NOMO-1 treated with DMSO at 0.1 percent for 48 hours (cell line): ENCODE results near the gene DIS3L2.
"Not testable (repeated sequence)": the region's sequence is repeated elsewhere in the genome, so short reads cannot be mapped to it uniquely, and the experiment has no call there.

Source experiments
- DNase-seq: peaks from one replicate; lab custom pipeline; 2025; ENCODE audit not compliant: unreplicated experiment; lab: John Stamatoyannopoulos, UW

Gene DIS3L2

DNA sequence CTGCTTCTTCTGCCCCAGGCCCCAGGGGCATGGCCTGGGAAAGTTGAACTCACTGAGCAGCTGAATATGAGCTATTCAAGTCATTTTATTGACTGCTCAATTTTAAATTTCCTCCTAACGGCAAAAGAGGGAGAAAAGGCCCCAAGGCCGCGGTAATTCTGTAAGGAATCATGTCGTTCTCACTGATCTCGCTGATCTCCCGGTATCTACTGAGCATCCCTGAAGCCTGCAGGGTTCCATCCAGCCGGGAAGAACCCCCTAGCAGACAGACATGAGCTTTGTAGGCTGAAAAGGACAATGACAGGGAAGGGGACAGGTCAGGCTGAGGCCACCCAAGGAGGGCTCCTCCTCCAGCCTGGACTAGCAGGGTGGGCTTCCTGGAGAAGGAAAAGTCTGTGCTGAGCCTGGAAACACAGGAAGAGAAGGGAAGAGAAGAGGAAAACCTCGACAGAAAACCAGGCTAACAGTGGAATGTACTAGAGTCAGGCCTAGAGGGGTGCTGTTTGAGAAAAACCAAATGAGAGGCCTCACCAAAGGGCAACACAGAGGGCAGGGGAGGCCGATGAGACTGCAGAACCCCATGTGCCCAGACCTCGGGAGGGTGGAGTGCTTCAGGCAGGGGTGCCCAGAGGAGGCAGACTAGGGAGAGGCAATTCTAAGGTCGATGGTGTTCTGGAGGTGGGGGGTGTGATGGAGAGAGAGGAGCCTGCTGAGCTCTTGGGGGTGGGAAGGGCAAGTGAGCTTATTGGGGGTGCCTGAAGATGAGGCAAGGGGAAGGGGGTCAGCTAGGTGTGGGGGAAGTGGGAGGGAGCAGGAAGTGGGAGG is 32.4 kb upstream of the DIS3L2 start:
- no peak for DNase-seq

DNA sequence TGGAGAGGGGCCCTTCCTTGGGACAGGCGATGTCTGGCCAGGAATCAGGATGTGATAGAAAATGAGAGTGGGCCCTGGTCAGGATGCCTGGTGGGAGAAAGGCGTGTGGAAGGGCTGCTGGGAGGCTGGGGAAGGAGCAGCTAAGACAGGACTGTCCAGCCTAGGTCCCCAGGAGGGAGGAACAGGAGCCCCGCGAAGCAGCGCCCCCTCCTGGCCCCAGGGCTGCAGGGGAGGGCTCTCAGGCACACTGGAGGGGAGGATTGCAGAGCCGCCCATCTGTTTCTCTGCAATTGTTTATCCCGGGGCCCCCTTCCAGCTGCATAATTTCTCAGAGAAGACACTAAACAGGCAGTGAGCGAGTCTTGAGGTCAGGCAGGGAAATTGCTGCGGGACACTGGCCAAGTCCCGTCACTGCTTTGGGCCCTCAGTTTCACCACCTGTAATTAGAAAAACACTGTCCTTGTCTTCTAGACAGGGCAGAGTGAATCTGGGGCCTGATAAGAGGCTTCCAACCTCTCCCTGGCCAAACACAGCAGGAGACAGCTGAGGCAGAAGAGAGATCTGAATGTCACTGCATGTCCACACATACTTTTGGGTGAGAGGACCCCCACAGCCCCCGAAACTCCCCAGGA is 31.4 kb upstream of the DIS3L2 start:
- no peak for DNase-seq

DNA sequence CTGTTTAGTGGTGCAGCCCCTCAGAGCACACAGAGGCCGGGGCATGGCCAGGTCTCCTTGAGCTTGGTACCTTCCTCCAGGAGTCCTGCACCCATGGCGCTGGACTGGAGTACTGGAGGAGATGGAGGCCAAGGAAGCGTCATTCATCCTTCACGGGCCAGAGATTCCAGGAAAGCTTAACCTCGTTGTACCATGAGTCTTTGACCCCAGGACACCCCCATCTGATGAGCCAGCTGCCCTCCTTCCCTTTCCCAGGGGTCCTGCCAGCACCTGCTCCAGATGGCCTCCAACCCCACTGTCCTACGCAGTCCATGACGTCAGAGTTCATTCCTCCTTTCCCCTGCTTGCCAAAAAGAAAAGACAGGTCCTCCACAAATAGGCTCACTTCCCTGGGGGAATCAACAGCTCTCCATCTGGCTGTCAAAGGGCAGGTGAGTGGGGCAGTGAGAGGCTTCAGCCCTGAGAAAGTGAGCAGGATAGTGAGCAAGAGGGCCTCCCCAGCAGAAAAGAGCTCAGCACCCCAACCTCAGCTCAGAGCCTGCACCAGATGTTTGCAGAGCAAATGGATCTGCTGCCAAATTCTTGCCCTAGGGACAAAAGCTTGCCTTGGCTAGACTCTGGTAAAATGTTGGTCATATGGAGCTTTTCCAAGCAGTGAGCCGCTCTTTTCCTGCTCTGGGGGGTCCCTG is 30.8 kb upstream of the DIS3L2 start:
- no peak for DNase-seq

DNA sequence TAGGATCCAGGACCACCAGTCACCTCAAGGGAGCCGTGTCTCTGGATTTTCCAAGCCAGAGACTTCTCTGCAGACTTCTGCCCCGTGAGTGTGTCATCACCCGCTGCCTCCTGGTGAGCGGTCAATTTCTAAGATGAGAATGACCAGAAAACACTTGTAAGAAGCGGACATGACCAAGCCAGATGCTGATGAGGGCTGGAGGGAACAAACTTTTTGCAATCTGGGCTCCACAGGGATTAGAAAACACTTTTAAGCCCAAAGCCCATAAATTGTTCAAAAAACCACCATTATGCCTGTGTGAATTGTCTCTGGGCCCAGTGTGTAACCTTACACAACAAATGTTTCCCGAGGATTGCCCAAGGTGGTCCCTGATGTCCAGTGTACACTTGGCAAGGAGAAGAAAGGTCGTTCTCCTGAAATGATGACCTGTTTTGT is 30.0 kb upstream of the DIS3L2 start:
- no peak for DNase-seq

DNA sequence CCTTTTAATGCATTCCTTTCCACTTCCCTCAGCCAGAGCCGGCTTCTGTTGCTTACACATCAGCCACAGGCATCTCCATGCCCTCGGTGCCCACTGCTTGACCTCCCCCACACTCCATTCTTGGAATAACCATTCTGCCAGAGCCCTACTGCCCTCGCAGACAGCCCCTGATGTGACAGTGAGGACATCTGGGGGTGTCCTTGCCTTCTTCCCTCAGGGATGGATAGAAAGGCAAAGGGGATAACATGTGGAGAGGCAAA is 28.9 kb upstream of the DIS3L2 start:
- DNase-seq, result no peak

DNA sequence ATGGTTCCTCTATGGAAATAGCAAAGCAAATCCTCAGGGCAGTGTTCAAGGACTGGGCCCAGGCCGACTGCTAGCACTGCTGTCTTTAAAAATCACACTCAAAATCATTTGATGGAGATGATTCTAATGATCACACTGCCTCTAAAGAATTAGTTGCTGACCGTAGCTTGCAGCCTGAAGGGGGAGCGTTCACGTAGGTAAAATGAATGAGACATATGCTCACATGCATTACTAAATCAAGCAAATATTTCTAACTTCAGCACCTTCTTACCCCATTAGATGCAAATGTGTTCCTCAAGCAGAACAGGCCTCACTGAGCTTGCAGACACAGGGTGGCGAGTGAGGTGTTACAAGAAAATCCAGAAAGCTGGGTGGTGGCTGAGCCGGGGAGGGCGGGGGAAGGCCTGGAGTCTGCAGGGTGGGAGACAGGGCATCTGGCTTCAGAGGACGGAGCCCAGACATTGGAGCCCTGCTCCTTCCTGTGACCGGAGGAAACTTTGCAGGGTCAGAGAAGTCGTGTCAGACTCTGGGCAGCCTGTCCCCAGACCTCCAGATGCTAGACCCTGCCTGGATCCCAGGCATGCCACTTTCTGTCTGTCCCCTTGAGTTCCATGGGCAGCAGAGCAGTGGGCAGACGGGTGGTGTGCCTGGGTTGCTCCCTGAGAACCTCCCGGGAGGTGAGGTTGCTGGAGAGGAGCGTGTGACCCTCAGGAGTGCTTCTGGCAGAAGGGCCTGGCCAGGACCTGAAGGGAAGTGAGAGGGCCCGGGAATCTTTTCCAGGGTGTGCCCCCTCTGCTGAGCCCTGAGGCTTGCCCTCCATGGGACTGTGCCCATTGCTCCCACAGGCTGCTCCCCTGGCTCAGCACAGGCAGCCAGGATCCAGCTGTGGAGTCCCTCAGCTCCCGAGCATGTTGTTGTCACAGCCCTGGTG is 28.3 kb upstream of the DIS3L2 start:
- DNase-seq, result no peak

DNA sequence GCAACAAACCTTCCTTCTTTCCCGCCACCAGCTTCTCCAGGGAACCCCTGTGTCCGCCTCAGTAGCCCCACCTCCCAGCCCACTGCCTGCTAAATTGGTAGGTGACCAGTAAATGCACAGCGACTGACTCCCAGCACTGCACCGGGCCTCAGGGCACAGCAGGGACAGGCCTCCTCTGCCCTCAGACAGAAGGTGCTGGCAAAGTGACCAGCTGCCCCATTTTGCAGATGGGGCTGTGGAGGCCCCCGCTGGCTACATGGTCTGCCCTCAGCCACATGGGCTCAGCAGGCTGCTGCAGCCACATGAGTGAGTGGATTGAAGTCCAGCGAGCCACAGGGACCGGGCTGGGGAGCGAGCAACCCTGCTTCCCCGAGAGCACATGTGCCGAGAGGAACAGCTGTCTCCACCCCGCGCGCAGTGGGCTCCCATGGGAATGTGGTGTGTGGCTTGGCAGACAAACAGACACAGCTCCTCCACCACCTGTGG is 27.6 kb upstream of the DIS3L2 start:
- no peak for DNase-seq

DNA sequence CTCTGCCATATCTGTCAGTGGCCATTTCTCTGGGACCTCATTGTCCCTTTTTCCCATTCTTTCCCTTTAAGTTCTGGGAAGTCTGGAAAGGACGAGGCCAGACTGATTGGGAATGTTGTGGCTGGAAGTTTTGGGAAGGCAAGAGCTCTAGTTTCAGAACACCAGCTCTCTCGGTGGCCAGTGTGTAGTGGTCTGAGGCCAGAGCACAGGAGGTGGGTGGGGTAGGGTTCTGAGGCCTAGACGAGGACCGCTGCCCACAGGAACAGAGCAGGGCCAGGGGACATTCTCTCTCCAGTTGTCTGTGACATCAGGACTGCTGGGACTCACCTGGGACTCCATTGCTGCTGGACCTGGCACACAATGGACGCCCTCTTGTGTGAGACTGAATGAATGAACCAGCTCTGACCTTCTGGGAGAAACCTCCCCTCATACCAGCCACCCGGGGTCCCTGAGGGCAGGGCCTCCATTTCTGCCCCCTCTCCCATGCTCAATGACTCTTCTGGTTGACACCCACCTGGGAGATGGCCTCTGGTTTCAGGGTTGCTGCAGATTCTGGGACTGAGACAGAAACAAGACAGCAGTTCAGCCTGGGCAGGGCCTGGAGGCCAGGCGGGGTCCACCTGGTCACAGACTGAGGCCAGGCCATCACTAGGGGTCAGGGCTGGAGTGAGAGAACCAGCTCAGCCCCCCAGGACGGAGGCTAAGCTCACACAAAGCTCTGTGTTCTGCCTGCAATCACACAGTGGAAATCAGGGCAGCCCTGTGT is 26.9 kb upstream of the DIS3L2 start:
- DNase-seq, result no peak

DNA sequence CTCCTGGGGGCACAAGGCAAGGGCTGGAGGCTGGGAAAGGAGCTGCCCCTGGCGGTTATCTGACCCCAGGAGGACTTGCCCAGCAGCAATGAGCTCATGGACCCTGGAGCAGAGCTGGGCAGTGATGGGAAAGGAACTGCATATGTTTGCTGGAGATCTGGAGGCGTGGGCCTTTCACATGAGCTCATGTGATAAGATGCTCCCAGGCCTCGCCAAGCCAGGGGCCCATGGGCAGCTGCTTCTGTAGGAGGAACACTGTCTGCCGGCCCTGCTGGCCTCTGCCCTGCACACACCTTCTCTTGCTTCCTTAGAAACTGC is 26.3 kb upstream of the DIS3L2 start:
- DNase-seq, result no peak

DNA sequence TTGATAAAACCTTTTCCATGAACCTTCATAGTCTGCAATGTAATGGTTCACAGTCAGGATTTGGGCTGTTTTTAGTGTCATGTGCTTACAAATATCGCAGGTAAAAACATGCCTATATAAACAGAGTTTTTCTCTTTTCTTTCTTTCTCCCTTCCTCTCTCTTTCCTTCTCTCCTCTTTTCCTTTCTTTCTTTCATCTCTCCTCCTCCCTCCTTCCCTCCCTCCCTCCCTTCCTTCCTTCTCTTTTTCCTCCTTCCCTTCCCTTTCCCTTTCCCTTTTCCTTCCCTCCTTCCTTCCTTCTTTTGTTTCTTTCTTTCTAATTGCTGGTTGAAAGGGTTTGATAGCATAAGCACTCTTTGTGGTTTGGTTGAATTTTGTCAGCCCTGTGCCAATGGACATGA is 25.7 kb upstream of the DIS3L2 start:
- no peak for DNase-seq

DNA sequence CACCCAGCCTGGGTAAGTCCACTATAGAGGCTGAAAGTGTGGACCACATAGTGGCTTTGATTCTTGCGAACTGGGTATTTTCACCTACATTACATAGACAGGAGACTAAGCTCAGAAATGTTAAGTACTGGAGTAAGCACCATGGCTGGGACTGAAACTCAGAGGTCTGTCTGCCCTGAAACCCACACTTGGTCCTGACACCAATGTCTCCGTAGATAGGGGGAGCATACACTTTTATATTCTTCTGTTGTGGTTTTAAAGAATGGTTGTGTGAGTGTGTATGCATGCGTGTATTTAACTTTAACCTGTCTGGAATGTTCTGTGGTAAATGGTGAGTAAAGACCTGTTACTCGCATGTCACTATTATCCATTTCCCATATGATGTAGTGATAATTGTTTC is 25.0 kb upstream of the DIS3L2 start:
- DNase-seq, result no peak

DNA sequence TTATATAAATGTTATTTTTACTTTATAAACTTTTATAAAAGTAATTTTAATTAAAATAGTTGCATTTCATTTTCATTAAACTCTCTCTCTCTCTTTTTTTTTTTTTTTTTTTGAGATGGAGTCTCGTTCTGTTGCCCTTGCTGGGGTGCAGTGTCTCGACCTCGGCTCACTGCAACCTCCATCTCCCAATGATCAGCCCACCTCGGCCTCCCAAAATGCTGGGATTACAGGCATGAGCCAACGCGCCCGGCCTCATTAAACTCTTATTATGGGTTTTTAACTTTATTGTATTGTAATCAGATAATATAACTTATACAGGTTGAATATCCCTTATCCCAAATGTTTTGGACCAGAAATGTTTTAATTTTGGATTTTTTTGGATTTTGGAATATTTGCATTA is 24.5 kb upstream of the DIS3L2 start:
- DNase-seq, result no peak

DNA sequence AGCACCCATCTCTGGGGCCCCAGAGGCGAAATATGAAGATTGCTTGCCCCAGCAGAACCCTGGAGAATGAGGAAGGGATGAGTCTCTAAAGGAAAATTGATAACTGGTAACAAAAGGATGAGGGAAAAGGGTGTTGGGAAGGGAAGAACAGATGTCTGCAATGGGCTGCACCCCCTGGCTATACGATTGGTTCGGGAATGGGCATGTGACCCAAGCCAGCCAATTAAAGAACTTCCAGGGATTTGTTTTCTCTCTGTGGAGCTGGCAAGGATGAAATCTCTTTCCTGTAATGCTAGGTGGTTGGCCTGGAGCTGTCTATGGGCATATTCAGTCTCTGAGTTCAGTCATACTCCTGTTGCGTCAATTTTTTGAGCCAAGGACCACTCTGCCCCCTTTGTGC is 22.5 kb upstream of the DIS3L2 start:
- DNase-seq, result no peak

DNA sequence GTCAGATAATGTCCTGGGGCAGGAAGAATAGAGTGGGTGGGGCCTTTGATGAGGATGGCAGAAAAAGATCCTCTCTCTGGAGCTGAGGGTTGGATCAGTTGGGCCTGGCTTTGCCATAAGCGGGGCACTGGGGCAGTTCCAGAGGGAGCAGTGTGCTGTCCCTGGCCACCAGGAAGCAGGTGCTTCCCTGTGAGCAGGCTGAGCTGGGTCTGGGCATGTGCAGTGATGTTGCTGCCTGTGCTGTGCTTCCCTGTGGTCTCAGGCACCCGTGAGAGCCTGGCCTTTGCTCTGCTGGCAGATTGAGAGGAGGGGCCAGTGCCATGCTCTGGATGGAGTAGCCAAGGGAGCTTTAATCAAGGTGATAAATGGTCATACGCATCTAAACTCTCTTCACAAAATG is 20.7 kb upstream of the DIS3L2 start:
- DNase-seq, result no peak

DNA sequence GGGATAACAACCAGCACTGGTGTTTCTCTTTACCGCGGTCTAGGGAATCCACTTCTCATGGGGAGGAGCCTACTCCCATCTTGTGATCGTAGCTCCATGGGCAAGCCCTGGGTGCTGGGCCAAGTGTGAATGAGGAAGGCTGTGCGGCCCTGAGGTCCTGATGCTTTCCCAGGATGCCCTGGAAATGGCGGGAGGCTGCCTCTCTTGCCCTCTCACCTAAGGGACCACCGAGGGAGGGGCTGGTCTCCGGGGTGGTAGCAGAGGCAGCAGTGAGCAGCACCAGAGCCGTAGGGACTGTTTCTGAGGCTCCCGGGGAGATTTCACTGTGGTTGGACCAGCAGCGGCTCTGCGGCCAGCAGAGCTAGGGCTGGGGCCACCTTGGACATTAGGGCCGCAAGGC is 19.8 kb upstream of the DIS3L2 start:
- no peak for DNase-seq

DNA sequence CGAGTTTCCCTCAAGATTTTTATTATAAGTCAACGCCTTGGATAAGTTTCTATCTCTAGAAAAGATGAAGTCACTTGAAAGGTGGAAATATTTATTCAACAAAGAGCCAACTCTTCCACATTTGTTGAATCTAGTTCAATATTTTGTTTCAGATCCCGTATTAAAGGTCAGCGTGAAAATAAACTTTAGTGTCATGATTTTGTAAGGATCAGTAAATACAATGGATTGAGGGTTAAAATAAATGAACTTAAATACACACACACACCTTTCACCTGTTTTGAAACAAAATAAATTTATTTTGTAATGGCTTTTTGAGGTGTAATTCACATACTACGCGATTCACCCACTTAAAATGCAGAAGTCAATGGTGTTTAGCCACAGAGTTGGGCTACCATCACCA is 19.3 kb upstream of the DIS3L2 start:
- no peak for DNase-seq

DNA sequence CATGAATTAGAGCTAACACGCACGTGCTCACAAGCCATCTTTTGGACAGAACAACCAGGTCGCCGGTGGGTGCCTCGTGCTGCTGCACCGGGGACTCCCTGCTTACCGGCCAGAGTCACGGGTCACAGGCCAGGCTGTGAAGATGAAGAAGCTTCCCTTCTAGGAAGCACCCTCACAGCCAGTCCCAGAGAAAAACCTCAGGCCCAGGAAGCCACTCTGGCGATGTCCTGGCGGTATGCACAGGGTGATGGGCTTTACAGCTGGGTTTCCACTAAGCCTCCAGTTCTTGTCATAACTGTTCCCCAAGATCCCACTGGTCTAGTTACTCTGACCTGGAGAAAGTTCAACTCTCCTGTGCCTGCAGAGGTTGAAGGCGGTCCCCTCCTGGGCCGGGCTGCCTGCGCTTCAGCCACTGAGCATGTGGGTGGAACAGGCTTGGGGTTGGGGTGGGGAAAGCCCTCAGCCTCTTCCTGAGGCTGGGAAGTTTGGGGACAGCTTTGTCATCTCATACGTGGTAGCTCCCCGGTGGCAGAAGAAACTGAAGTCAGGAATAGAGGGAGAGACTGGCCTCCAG is 15.2 kb upstream of the DIS3L2 start:
- no peak for DNase-seq

DNA sequence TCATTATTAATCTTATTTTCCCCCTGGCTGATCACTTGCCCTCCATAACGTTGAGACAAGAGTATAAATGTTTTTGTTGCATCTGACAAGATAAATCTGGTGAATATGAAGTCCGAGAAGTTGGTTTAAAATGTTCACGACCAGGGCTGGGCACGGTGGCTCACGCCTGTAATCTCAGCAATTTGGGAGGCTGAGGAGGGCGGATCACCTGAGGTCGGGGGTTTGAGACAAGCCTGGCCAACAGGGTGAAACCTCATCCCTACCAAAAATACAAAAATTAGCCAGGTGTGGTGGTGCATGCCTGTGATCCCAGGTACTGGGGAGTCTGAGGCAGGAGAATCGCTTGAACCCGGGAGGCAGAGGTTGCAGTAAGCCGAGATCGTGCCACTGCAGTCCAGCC is 14.4 kb upstream of the DIS3L2 start:
- not testable (repeated sequence) for DNase-seq

DNA sequence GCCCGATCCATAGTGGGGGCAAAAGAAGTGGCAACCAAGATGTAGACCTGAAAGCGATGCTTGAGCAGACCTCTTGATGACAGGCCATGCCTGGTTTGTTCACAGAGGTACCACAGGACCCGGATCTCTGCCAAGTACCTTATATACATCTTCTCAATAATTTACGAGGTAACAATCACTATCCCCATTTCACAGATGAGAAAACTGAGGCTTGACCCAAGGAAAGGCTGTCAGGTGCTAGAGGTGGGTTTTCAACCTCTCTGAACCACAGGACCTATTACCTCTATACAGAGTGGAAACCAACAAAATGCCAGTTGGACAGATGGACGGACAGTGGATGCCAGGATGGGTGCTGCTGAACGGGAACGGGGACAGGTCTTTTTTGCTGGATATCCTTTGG is 13.8 kb upstream of the DIS3L2 start:
- DNase-seq, result no peak

DNA sequence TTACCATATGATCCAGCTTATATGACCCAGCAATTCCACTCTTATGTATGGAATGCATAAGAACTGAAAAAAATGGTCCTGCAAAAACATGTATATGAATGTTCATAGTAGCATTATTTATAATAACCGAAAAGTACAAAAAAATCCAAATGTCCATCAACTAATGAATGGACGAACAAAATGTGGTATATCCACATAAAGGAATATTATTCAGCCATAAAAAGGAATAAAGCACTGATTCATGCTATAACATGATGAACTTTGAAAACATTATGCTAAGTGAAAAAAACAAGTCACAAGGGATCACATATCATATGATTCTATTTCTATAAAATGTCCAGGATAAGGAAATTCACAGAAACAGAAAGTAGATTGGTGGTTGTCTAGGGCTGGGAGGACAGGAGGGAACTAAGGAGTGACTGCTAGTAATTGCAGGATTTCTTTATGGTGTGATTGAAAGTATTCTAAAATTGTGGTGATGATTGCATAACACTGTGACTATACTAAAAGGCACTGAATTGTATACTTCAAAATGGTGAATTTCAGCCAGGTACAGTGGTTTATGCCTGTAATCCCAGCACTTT is 10.0 kb upstream of the DIS3L2 start:
- DNase-seq, result no peak
